ENCODE data around the gene ARID1B. TPM values are rescaled to one million over a fixed set of nuclear protein-coding genes. Genes with fewer than 3 reads are reported as not detected.

ARID1B gene
- total RNA-seq, 1 experiment from 2014 or later: 58.8 TPM

- Mint-ChIP-seq H3K9me3 (ENCODE audit: unreplicated experiment) (no peaks in the 10 kb centered on the region), H3K27me3 (ENCODE audit: insufficient read depth, unreplicated experiment) (no peaks in the 10 kb centered on the region), H3K4me1 (ENCODE audit: low read depth, unreplicated experiment) (peaks cover 7% of the 10 kb centered on the region), H3K4me3 (ENCODE audit: unreplicated experiment) (no peak overlapping the region), H3K27ac (ENCODE audit: unreplicated experiment) (peak overlapping the region; percentile 35), H3K36me3 (ENCODE audit: insufficient read depth, unreplicated experiment) (peaks cover 6% of the 10 kb centered on the region)
- CTCF ChIA-PET: interaction anchor here (0.7 kb wide), 1 partner anchor 67 kb away, joined by 3 read pairs; no protein-coding TSS in a partner anchor
- H3K27me3 ChIP-seq (replicated peaks; ENCODE audit: control insufficient read depth, insufficient read depth, low read length): no peaks in the 10 kb centered on the region
- intact Hi-C loops (cut with micrococcal nuclease; ENCODE audit: unreplicated experiment): no loop called here
- POLR2A ChIA-PET: no interaction called here
- no peak overlapping the region for H3K4me3 ChIP-seq (ENCODE audit: low read depth, low read length)
- BruUV-seq (replicated peaks): no TSS peak
- no peak for DNase-seq
- TF ChIP-seq CTCF (IDR thresholded peaks at IDR 0.05; ENCODE audit: insufficient read depth in 1 of 2, low read depth in 1 of 2, low read length in 1 of 2, severe bottlenecking in 1 of 2, unreplicated experiment in 1 of 2): no peak
- H3K9me3 ChIP-seq: no peaks in the 10 kb centered on the region
- H3K36me3 ChIP-seq (ENCODE audit: control insufficient read depth, insufficient read depth, low read length): no peaks in the 10 kb centered on the region
- H3K4me1 ChIP-seq: 0 out of 2 replicates have a peak, but pooled peaks cover 12% of the 10 kb centered on the region
Observed at GRCh38 chr6:157061770-157062594, 284.8 kb downstream of the ARID1B start.

- H3K4me1 Mint-ChIP-seq (ENCODE audit: low read depth, unreplicated experiment): peaks cover 14% of the 10 kb centered on the region
- BruUV-seq (replicated peaks): no TSS peak
- H3K9me3 Mint-ChIP-seq (ENCODE audit: unreplicated experiment): no peaks in the 10 kb centered on the region
Observed at GRCh38 chr6:157063176-157063905, 286.2 kb downstream of the ARID1B start.

More at GRCh38 chr6:157063176-157063905, 286.2 kb downstream of the ARID1B start:
- no peaks in the 10 kb centered on the region for H3K27me3 Mint-ChIP-seq (ENCODE audit: insufficient read depth, unreplicated experiment)
- Histone ChIP-seq H3K4me1 (0 out of 2 replicates have a peak, but pooled peaks cover 12% of the 10 kb centered on the region), H3K4me3 (ENCODE audit: low read depth, low read length) (no peak overlapping the region), H3K27me3 (replicated peaks; ENCODE audit: control insufficient read depth, insufficient read depth, low read length) (no peaks in the 10 kb centered on the region), H3K9me3 (no peaks in the 10 kb centered on the region), H3K36me3 (ENCODE audit: control insufficient read depth, insufficient read depth, low read length) (no peaks in the 10 kb centered on the region)
- CTCF ChIA-PET: no interaction called here
- POLR2A ChIA-PET: no interaction called here
- peak overlapping the region; percentile 71 for H3K27ac Mint-ChIP-seq (ENCODE audit: unreplicated experiment)
- TF ChIP-seq CTCF (IDR thresholded peaks at IDR 0.05; ENCODE audit: insufficient read depth in 1 of 2, low read depth in 1 of 2, low read length in 1 of 2, severe bottlenecking in 1 of 2, unreplicated experiment in 1 of 2): no peak
- H3K4me3 Mint-ChIP-seq (ENCODE audit: unreplicated experiment): peak overlapping the region; percentile 31
- peak in 1 of 2 experiments; percentile 6 for DNase-seq
- H3K36me3 Mint-ChIP-seq (ENCODE audit: insufficient read depth, unreplicated experiment): peaks cover 4% of the 10 kb centered on the region
- intact Hi-C loops (cut with micrococcal nuclease; ENCODE audit: unreplicated experiment): no loop called here

Data from Caco-2 (cell line).